ENCODE results near the gene CALR3.
"Not testable (repeated sequence)": the region's sequence is repeated elsewhere in the genome, so short reads cannot be mapped to it uniquely, and the experiment has no call there.

Gene CALR3

GRCh38 chr19:16495982-16496612, at the start of gene CALR3, which contains the start of gene C19orf44:
TSS of gene CALR3 (minus strand) at chr19:16496167. CDS start at chr19:16496129, 38 bp downstream.
TSS of gene C19orf44 (plus strand) at chr19:16496394. CDS start at chr19:16500793, 4,399 bp downstream.
- peaks cover 3% of the 10 kb centered on the region for H3K36me3 Mint-ChIP-seq (ENCODE audit: low read depth)
- no peaks in the 10 kb centered on the region for H3K27me3 Mint-ChIP-seq (ENCODE audit: low read depth)
- H3K27ac Mint-ChIP-seq: peak within 1 kb of the TSS; percentile 56 to 84 (median 74)
- TF ChIP-seq CTCF (IDR thresholded peaks at IDR 0.05; ENCODE audit: unreplicated experiment in 3 of 3): no peak
- no peaks in the 10 kb centered on the region for H3K9me3 Mint-ChIP-seq
- H3K4me1 Mint-ChIP-seq: peaks cover 17% of the 10 kb centered on the region
- peak within 1 kb of the TSS; percentile 93 to 94 (median 94) for H3K4me3 Mint-ChIP-seq

GRCh38 chr19:16544473-16545231, 48.7 kb upstream of the CALR3 start:
- H3K36me3 Mint-ChIP-seq (ENCODE audit: low read depth): peaks cover 10% of the 10 kb centered on the region
- H3K27ac Mint-ChIP-seq: peak overlapping the region in 1 of 3 experiments; percentile 54
- no peaks in the 10 kb centered on the region for H3K9me3 Mint-ChIP-seq
- H3K27me3 Mint-ChIP-seq (ENCODE audit: low read depth): no peaks in the 10 kb centered on the region
- peaks cover 17% of the 10 kb centered on the region for H3K4me1 Mint-ChIP-seq
- TF ChIP-seq CTCF (IDR thresholded peaks at IDR 0.05; ENCODE audit: unreplicated experiment in 3 of 3): no peak
- H3K4me3 Mint-ChIP-seq: peak overlapping the region; percentile 56 to 73 (median 70)

GRCh38 chr19:16543734-16544133, 47.8 kb upstream of the CALR3 start:
- not testable (repeated sequence) for H3K27me3 Mint-ChIP-seq (ENCODE audit: low read depth); H3K27ac Mint-ChIP-seq; H3K9me3 Mint-ChIP-seq
- Mint-ChIP-seq H3K36me3 (ENCODE audit: low read depth) (peaks cover 17% of the 10 kb centered on the region), H3K4me3 (peak overlapping the region; percentile 90 to 98 (median 95)), H3K4me1 (peaks cover 17% of the 10 kb centered on the region)

GRCh38 chr19:16542910-16543472, 47.0 kb upstream of the CALR3 start:
- Mint-ChIP-seq H3K27ac (peak overlapping the region; percentile 75 to 93 (median 78)), H3K9me3 (no peaks in the 10 kb centered on the region), H3K36me3 (ENCODE audit: low read depth) (peaks cover 24% of the 10 kb centered on the region), H3K4me3 (peak overlapping the region; percentile 90 to 98 (median 95)), H3K27me3 (ENCODE audit: low read depth) (no peaks in the 10 kb centered on the region), H3K4me1 (peaks cover 17% of the 10 kb centered on the region)
- TF ChIP-seq CTCF (IDR thresholded peaks at IDR 0.05; ENCODE audit: unreplicated experiment in 3 of 3): no peak

GRCh38 chr19:16542045-16542909, 46.3 kb upstream of the CALR3 start, which contains the start of gene CHERP:
TSS of gene CHERP (minus strand) at chr19:16542437. CDS start at chr19:16542378, 59 bp downstream.
- peaks cover 17% of the 10 kb centered on the region for H3K4me1 Mint-ChIP-seq
- H3K9me3 Mint-ChIP-seq: no peaks in the 10 kb centered on the region
- H3K36me3 Mint-ChIP-seq (ENCODE audit: low read depth): peaks cover 31% of the 10 kb centered on the region
- H3K4me3 Mint-ChIP-seq: peak within 1 kb of the TSS; percentile 90 to 98 (median 95)
- no peaks in the 10 kb centered on the region for H3K27me3 Mint-ChIP-seq (ENCODE audit: low read depth)
- peak within 1 kb of the TSS; percentile 78 to 93 (median 80) for H3K27ac Mint-ChIP-seq
- TF ChIP-seq CTCF (IDR thresholded peaks at IDR 0.05; ENCODE audit: unreplicated experiment in 3 of 3): no peak
